ENCODE results near the gene PLAAT5. TPM values are rescaled to one million over a fixed set of nuclear protein-coding genes. Genes with fewer than 3 reads are reported as not detected.
"Not testable (repeated sequence)": the region's sequence is repeated elsewhere in the genome, so short reads cannot be mapped to it uniquely, and the experiment has no call there.

The PLAAT5 gene, protein sequence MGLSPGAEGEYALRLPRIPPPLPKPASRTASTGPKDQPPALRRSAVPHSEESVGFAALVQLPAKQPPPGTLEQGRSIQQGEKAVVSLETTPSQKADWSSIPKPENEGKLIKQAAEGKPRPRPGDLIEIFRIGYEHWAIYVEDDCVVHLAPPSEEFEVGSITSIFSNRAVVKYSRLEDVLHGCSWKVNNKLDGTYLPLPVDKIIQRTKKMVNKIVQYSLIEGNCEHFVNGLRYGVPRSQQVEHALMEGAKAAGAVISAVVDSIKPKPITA
- polyA plus RNA-seq (2012; ENCODE audit: missing spikeins) = not detected

DNA sequence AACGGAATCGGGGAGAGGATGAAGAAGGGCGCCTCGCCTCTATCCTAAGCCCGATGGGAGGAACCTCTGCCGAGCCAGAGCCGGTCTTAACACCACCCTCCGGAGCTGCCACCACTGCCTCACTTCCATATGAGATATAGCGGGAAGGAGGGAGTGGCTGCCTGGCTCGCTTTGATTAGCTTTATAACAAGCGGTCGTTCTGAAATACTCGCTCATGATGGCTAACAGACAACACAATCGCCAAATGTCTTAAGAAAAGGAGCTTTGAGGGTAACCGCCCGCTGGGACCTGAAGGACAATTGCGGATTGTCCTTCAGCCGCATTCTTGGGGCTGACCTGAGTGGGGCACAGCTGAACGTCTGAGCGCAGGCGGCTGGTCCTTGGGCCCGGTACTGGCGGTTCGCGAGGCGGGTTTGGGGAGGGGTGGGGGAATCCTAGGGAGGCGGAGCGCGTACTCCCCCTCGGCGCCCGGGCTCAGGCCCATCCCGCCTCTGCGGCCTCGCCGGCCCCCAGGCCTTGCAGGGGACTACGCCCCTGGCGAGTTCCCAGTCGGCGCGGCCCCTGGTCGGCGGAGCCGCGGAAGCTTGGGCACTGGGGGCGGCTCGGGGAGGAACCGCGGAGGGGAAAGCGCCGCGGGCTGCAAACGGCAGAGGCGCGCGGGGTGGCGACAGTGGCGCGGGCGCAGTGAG lies at the start of gene PLAAT5:
PLAAT5 (minus strand) TSS at position 617 of the 689 bp plus-strand sequence; CDS start at position 484, 133 bp downstream.
- FAIRE-seq (no peak), DNase-seq (ENCODE audit: insufficient read length) (no peak)
- TF ChIP-seq POLR2AphosphoS5 (IDR thresholded peaks at IDR 0.05; ENCODE audit: low read depth, low read length) = no peak
- TF ChIP-seq POLR2A (IDR thresholded peaks at IDR 0.05; ENCODE audit: low read depth, low read length) = no peak
- no peak for TF ChIP-seq TAF1 (IDR thresholded peaks at IDR 0.05; ENCODE audit: borderline replicate concordance, low read depth, low read length)

DNA sequence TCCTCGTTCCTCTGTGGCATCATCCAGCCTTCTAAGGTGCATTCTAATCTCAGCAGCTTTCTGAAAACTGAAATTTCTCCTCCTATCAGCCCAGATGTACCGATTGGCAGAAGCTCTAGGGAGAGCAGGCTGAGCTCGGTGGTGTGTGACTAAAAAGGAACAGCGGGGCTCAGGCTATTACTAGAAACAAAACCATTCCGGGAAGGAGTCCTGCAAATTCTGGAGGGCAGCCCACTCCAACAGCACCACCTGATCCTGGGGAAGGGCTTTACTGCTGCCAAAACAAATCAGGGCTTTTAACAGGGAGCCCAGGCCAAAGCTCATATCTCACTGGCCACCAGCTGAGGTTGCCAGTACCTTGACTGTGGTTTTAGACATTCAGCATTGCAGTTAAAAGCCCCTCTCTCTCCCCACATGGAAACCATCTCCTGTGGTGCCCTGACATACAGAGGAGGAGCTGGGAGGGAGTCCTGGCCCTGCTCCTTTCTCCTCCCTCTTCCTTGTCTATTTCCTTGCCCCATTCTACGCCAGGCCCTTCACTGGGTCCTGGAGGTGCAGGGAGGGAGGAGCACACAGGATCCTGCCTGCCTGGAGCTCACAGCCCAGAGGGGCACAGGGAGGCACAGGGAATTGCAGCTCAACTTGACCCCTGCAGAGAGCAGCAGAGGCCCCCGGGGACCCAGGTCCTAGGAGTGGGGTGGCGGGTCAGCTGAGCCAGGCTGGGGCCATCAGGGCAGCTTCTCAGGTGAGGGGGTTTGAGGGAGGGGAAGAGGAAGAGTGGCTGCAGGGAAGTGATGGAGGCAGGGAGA lies 46.5 kb upstream of the PLAAT5 start:
- TF ChIP-seq POLR2A (IDR thresholded peaks at IDR 0.05; ENCODE audit: low read depth, low read length) (no peak), POLR2AphosphoS5 (IDR thresholded peaks at IDR 0.05; ENCODE audit: low read depth, low read length) (no peak), TAF1 (IDR thresholded peaks at IDR 0.05; ENCODE audit: borderline replicate concordance, low read depth, low read length) (no peak)
- FAIRE-seq (no peak), DNase-seq (ENCODE audit: insufficient read length) (no peak)

DNA sequence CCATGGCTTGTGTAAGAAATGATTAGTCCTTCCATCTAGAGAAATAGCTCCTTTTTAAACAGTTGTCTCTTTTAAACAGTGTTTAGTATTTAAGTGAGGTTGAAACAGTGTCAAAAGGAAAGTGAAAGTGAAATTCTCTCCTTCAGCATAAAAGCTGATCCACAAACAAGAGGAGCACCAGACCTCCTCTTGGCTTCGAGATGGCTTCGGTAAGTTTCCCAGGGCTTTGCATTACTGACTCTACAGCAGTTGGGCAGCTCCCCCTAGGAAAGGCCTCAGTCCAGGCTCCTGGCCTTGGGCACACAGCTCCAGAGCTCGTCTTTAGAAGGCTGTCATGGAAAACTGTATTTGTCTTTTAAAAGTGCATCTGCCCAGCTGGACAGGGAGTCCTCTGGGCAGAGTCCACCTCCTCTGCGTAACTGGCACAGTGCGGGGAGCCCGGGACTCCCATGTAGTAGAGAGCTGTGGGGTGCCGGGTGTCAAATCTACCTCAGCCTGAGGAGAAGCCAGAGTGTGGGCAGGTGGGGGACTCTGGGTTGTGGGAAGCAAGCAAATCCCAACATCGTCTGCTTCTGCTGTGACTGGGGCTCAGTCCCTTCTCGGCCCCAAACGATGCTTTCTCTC lies 45.8 kb upstream of the PLAAT5 start, which contains the start of gene PLAAT4:
PLAAT4 (plus strand) TSS at position 140 of the 624 bp plus-strand sequence; CDS start at position 201, 61 bp downstream.
- TF ChIP-seq TAF1 (IDR thresholded peaks at IDR 0.05; ENCODE audit: borderline replicate concordance, low read depth, low read length) = no peak
- no peak for TF ChIP-seq POLR2A (IDR thresholded peaks at IDR 0.05; ENCODE audit: low read depth, low read length)
- no peak for TF ChIP-seq POLR2AphosphoS5 (IDR thresholded peaks at IDR 0.05; ENCODE audit: low read depth, low read length)
- FAIRE-seq (peak; percentile 96), DNase-seq (ENCODE audit: insufficient read length) (peak; percentile 46)

DNA sequence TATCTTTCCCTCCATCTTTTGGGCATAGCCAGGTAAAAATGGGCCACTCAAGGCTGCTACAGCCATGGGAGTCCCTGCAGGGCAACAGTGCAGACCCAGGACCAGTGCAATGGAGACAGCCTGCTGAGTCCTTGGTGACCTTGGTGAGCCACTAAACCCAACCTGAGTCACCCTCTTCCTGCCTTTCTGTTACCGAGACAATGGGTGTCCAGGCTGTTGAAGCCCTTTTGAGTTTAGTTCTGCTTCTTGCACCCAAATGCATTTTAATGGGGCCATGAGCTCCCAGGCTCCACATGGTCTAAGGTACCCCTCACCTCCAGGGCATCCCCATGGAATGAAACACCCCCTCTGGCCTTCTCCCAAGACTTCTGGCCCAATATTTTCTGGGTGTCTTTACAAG lies 44.8 kb upstream of the PLAAT5 start:
- TF ChIP-seq TAF1 (IDR thresholded peaks at IDR 0.05; ENCODE audit: borderline replicate concordance, low read depth, low read length) (no peak), POLR2A (IDR thresholded peaks at IDR 0.05; ENCODE audit: low read depth, low read length) (no peak), POLR2AphosphoS5 (IDR thresholded peaks at IDR 0.05; ENCODE audit: low read depth, low read length) (no peak)
- peak; percentile 24 for FAIRE-seq

DNA sequence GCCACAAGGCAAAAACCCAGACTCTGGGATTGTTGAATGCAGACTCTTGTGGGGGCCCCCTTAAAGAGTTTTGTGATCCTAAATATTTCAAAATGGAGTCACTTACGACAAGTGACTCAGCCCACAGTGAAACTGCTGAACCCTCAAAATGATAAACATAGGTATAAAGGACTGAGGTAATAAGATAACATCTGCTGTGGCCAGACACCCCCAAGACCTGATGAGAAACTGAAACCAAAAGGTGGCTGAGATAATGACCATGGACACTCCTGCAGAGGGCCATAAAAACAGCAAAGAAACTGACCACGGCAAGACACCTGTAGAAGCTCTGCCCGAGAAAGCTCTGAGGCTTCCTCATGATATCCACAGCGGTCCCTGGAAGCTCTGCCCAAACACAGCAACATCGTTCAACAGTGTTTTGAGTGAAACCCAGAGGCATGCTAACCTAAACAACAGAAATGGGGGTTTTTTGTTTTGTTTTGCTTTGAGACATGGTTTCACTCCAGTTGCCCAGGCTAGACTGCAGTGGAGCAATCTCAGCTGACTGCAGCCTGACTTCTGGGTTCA lies 44.0 kb upstream of the PLAAT5 start:
- DNase-seq (ENCODE audit: insufficient read length) = no peak
- peak; percentile 70 for FAIRE-seq

More for the DNA sequence above, 44.8 kb upstream of the PLAAT5 start:
- DNase-seq (ENCODE audit: insufficient read length) = no peak

DNA sequence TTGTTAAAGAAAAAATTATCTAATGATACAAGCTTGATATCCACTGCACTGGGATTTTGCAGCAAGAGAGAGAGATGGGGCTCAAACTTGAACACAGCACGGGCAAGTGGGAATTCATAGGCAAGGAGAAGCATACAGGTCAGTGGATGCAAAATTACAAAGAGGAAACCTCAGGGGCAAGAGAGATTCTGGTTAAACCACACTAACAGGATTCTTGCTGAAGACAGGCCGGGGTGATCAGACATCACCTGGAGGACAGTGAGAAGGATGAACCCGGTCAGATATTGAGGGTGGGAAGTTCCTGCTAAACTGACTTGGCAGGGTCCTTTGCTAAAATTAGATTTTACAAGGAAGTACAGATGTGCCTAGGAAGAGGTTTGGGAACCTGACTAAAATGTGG lies 43.1 kb upstream of the PLAAT5 start:
- TF ChIP-seq TAF1 (IDR thresholded peaks at IDR 0.05; ENCODE audit: borderline replicate concordance, low read depth, low read length) (no peak), POLR2A (IDR thresholded peaks at IDR 0.05; ENCODE audit: low read depth, low read length) (no peak), POLR2AphosphoS5 (IDR thresholded peaks at IDR 0.05; ENCODE audit: low read depth, low read length) (no peak)
- no peak for FAIRE-seq

More for the DNA sequence above, 44.0 kb upstream of the PLAAT5 start:
- TF ChIP-seq TAF1 (IDR thresholded peaks at IDR 0.05; ENCODE audit: borderline replicate concordance, low read depth, low read length) (no peak), POLR2AphosphoS5 (IDR thresholded peaks at IDR 0.05; ENCODE audit: low read depth, low read length) (no peak), POLR2A (IDR thresholded peaks at IDR 0.05; ENCODE audit: low read depth, low read length) (no peak)

DNA sequence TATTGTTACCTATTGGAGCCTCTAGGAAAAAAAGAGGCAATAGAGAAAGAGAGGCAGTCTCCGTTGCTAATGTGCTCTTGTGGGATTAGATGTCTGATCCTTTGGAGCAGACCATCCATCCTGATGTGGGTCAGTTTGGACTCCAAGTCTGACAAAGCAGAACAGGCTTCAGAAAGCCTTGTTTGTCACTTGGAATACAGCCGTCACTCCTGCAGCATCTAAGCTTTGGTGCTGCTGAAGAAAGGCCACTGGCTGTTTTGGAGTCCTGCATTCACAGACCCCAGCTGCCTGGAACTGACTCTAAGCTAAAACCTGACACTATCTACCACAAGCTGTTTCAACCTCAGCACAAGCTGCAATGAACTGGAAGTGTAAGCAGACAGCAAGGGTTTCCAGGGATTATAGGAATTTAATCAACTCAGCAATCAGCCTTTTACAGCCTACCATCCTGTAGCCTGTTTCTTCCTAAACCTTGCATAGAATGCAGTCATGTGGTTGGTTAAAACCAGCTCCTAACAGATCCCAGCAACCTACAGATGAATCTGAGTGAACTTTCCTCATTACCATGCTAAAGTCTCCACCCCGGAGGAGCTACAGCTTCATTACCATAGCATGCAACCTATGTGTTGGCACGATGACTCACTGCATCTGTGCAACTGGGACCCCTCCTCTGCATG lies 42.0 kb upstream of the PLAAT5 start:
- TF ChIP-seq POLR2A (IDR thresholded peaks at IDR 0.05; ENCODE audit: low read depth, low read length) (no peak), TAF1 (IDR thresholded peaks at IDR 0.05; ENCODE audit: borderline replicate concordance, low read depth, low read length) (no peak), POLR2AphosphoS5 (IDR thresholded peaks at IDR 0.05; ENCODE audit: low read depth, low read length) (no peak)
- no peak for DNase-seq (ENCODE audit: insufficient read length)
- FAIRE-seq = no peak

More for the DNA sequence above, 43.1 kb upstream of the PLAAT5 start:
- no peak for DNase-seq (ENCODE audit: insufficient read length)

DNA sequence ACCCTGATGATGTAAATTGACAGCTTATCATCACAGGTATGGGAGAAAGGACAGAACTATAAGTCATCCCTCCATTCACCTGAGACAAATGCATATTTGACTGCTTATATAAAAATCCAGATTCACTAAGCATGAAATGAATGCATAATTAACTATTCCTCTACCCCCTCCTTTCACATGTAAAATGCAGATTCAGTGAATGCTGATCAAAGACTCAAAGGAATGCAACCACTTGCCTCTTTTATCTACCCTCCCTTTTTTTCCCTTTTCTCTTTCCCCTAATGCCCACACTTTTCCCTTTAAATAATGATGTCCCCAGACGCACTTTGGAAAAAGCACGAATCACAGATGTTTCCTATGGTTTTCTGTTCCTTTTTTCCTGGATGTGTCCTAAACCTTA lies 41.1 kb upstream of the PLAAT5 start:
- DNase-seq (ENCODE audit: insufficient read length) = no peak
- FAIRE-seq = no peak
- no peak for TF ChIP-seq TAF1 (IDR thresholded peaks at IDR 0.05; ENCODE audit: borderline replicate concordance, low read depth, low read length)
- no peak for TF ChIP-seq POLR2A (IDR thresholded peaks at IDR 0.05; ENCODE audit: low read depth, low read length)
- no peak for TF ChIP-seq POLR2AphosphoS5 (IDR thresholded peaks at IDR 0.05; ENCODE audit: low read depth, low read length)

DNA sequence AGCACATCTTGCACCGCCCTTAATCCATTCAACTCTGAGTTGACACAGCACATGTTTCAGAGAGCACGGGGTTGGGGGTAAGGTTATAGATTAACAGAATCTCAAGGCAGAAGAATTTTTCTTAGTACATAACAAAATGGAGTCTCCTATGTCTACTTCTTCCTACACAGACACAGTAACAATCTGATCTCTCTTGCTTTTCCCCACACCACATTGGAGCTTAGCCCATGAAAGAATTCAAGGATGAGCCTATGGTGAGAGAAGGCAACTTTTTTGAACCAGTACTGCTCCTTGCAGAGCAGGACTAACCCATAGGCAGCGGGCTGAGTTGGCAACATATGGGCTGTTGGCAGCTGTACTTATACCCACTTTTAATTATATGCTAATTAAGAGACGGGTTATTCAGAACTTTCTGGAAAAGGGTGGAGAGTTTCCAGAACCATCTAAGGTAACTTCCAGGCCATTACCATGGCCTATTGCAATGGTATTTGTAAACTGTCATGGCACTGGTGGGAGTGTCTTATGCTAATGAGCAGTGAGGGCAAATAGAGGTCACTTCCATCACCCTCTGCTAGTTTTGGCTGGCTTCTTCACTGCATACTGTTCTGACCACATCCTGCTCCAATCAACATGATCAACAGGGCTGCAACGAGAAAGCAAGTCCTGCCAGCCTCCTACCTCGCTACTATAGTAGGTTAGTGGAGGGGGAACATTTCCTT lies 40.3 kb upstream of the PLAAT5 start:
- not testable (repeated sequence) for DNase-seq (ENCODE audit: insufficient read length)
- FAIRE-seq = peak; percentile 97

DNA sequence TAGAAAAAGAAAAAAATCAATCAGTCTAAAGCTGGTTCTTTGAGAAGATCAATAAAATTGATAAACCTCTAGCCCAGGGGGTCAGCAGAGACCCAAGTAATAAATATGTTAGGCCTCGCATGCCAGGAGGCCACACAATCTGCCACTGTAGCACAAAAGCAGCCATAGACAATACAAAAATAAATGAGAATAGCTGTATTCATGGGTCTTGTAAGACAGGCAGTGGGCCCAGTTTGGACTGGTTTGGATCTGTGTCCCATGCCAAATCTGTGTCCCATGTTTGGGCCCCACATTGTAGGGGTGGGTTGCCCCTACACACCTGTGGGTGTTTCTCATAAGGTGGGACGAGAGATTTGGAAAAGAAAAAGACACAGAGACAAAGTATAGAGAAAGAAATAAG lies 39.1 kb upstream of the PLAAT5 start:
- TF ChIP-seq TAF1 (IDR thresholded peaks at IDR 0.05; ENCODE audit: borderline replicate concordance, low read depth, low read length) (no peak), POLR2AphosphoS5 (IDR thresholded peaks at IDR 0.05; ENCODE audit: low read depth, low read length) (no peak), POLR2A (IDR thresholded peaks at IDR 0.05; ENCODE audit: low read depth, low read length) (no peak)
- no peak for DNase-seq (ENCODE audit: insufficient read length)
- FAIRE-seq = no peak

DNA sequence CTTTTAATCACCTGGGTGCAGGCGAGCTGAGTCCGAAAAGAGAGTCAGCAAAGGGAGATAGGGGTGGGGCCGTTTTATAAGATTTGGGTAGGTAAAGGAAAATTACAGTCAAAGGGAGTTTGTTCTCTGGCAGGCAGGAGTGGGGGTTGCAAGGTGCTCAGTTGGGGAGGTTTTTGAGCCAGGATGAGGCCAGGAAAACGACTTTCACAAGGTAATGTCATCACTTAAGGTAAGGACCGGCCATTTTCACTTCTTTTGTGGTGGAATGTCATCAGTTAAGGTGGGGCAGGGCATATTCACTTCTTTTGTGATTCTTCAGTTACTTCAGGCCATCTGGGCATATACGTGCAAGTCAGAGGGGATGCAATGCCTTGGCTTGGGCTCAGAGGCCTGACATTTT lies 38.4 kb upstream of the PLAAT5 start:
- FAIRE-seq; DNase-seq (ENCODE audit: insufficient read length): not testable (repeated sequence)

DNA sequence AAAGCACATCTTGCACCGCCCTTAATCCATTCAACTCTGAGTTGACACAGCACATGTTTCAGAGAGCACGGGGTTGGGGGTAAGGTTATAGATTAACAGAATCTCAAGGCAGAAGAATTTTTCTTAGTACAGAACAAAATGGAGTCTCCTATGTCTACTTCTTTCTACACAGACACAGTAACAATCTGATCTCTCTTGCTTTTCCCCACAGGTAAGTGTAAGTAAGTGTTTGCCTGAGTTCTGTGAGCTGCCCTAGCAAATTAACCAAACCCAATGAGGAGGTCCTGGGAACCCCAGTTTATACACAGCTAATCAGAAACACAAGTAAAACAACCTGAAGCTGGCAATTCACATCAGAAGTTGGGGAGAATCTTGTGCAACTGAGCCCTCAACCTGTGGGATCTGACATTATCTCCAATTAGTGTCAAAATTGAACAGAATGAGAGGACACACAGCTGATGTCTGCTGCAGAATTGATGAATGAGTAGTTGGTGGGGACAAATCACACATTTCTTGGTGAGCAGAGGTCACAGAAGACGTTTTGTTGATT lies 37.8 kb upstream of the PLAAT5 start:
- FAIRE-seq; DNase-seq (ENCODE audit: insufficient read length): not testable (repeated sequence)

DNA sequence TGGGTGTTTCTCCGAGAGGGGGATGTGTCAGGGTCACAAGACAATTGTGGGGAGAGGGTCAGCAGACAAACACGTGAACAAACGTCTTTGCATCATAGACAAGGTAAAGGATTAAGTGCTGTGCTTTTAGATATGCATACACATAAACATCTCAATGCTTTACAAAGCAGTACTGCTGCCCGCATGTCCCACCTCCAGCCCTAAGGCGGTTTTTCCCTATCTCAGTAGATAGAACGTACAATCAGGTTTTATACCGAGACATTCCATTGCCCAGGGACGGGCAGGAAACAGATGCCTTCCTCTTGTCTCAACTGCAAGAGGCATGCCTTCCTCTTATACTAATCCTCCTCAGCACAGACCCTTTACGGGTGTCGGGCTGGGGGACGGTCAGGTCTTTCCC lies 37.2 kb upstream of the PLAAT5 start:
- not testable (repeated sequence) for DNase-seq (ENCODE audit: insufficient read length); FAIRE-seq

All from GM12892 (cell line).